Prostate gland (tissue), 2 donors: ENCODE results near the gene LRRC36. TPM values are rescaled to one million over a fixed set of nuclear protein-coding genes. Genes with fewer than 3 reads are reported as not detected.
"Not testable (repeated sequence)": the region's sequence is repeated elsewhere in the genome, so short reads cannot be mapped to it uniquely, and the experiment has no call there.

Experiments used
- DNase-seq: peaks from one replicate; pipeline ENCODE4 v3.0.0-alpha.2; 2019; ENCODE audit warnings: low spot score
- H3K27ac ChIP-seq, 2 donors: fragments of 200-600 bp; sonication (generic); 2 replicates each; pipeline ENCODE4 v1.5.1; 2017 to 2019
- H3K27me3 ChIP-seq: fragments of 200-600 bp; sonication (generic); replicated peaks from 2 replicates; pipeline ENCODE4 v1.5.1; 2019; ENCODE audit not compliant: insufficient read depth
- H3K36me3 ChIP-seq, 2 donors: fragments of 200-600 bp; sonication (generic); 1 replicate in 1 of 2; 2 replicates in 1 of 2; pipeline versions ENCODE4 v1.5.1 to v1.8.1; 2017 to 2019
- H3K4me1 ChIP-seq: fragments of 200-600 bp; sonication (generic); replicated peaks from 2 replicates; pipeline ENCODE4 v1.5.1; 2019
- H3K4me3 ChIP-seq, 2 donors: fragments of 200-600 bp; sonication (generic); 2 replicates each; pipeline ENCODE4 v1.5.1; 2017 to 2019
- H3K9me3 ChIP-seq: fragments of 200-600 bp; sonication (generic); 2 replicates; pipeline ENCODE4 v1.5.1; 2017
- POLR2A ChIP-seq: fragments of 450-650 bp; IDR thresholded peaks from one replicate; pipeline ENCODE4 v1.6.1; 2016; ENCODE audit warnings: antibody characterized with exemption, mild to moderate bottlenecking
- POLR2AphosphoS5 ChIP-seq: sonication (generic); formaldehyde crosslinking; IDR thresholded peaks from one replicate; pipeline ENCODE4 v1.6.1; 2017; ENCODE audit warnings: antibody characterized with exemption
- WGBS: methylation state at CpG from one replicate; pipeline ENCODE4 v1.1.5; 2018; 5-methylcytosine and 5-hydroxymethylcytosine counted together
- intact Hi-C: fragments of 100-400 bp; cut with DNase I; formaldehyde crosslinking; loops from one replicate; pipeline ENCODE4 v1.14.2; 2022
- total RNA-seq, 2 donors: library from RNA; depleted of rRNA; stranded (reverse); fragments of >200 nt; gene quantifications; one replicate each; pipeline ENCODE4 v1.1.0, GENCODE V29; 2016
- TF ChIP-seq, protein P1 (sequence below), 4 experiments: fragments of 200-600 bp in 2 of 4; fragments of 450-650 bp in 2 of 4; sonication (generic) in 2 of 4; IDR thresholded peaks; 1 replicate in 3 of 4; 2 replicates in 1 of 4; pipeline ENCODE4 v1.5.1; 2016 to 2019; ENCODE audit warnings: antibody characterized with exemption in 4 of 4, mild to moderate bottlenecking in 2 of 4, moderate library complexity in 2 of 4

LRRC36 gene
- total RNA-seq, 2 donors from 2014 or later = 4.6 TPM; not detected in 1

- Histone ChIP-seq H3K4me3 (no peak overlapping the region), H3K4me1 (no peaks in the 10 kb centered on the region), H3K9me3 (no peaks in the 10 kb centered on the region), H3K27ac (no peak overlapping the region), H3K36me3 (no peaks in the 10 kb centered on the region), H3K27me3 (no peaks in the 10 kb centered on the region)
- intact Hi-C loops = no loop called here
- TF ChIP-seq, protein P1, sequence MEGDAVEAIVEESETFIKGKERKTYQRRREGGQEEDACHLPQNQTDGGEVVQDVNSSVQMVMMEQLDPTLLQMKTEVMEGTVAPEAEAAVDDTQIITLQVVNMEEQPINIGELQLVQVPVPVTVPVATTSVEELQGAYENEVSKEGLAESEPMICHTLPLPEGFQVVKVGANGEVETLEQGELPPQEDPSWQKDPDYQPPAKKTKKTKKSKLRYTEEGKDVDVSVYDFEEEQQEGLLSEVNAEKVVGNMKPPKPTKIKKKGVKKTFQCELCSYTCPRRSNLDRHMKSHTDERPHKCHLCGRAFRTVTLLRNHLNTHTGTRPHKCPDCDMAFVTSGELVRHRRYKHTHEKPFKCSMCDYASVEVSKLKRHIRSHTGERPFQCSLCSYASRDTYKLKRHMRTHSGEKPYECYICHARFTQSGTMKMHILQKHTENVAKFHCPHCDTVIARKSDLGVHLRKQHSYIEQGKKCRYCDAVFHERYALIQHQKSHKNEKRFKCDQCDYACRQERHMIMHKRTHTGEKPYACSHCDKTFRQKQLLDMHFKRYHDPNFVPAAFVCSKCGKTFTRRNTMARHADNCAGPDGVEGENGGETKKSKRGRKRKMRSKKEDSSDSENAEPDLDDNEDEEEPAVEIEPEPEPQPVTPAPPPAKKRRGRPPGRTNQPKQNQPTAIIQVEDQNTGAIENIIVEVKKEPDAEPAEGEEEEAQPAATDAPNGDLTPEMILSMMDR (IDR thresholded peaks at IDR 0.05) = no peak
- TF ChIP-seq POLR2A (no peak), POLR2AphosphoS5 (no peak)
- DNase-seq = no peak
- 94% methylated on average over 4 of the region's 4 CpGs for WGBS
Observed at GRCh38 chr16:67370661-67371060, 44.0 kb downstream of the LRRC36 start.

- Histone ChIP-seq H3K36me3 (no peaks in the 10 kb centered on the region), H3K27ac (no peak overlapping the region), H3K9me3 (no peaks in the 10 kb centered on the region), H3K27me3 (no peaks in the 10 kb centered on the region), H3K4me3 (no peak overlapping the region), H3K4me1 (no peaks in the 10 kb centered on the region)
- no peak for DNase-seq
- TF ChIP-seq POLR2A = no peak
- TF ChIP-seq, protein P1 (IDR thresholded peaks at IDR 0.05) = peak in 2 of 4 experiments; percentile 36 to 53
- TF ChIP-seq POLR2AphosphoS5 = no peak
- intact Hi-C loops = no loop called here
Observed at GRCh38 chr16:67372664-67373063, 46.0 kb downstream of the LRRC36 start.

- H3K27me3 ChIP-seq, H3K9me3 ChIP-seq, H3K36me3 ChIP-seq, H3K4me1 ChIP-seq, H3K27ac ChIP-seq, H3K4me3 ChIP-seq, DNase-seq, intact Hi-C loops: not testable (repeated sequence)
- WGBS = 91% methylated on average over 11 of the region's 11 CpGs
Observed at GRCh38 chr16:67376012-67376411, 49.4 kb downstream of the LRRC36 start.

DNA sequence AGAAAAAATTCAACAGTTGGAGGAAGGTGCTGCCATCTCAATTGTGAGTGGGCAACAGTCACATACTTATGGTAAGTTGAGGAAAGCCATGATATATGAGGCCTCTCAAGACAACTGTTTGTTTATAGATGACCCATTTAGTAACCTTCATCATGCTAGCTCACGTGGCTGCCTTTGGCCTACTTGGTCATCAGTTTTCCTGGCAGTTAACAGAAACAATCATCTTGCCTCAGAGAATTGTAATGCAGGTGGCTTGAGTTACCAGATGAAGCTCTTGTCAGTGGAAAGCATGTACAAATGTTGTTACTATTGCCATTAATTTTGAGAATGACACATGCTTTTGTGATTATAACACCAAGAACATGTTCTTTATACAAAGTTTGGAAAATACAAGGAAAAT is 52.0 kb downstream of the LRRC36 start:
- TF ChIP-seq POLR2AphosphoS5 (no peak), POLR2A (no peak)
- TF ChIP-seq, protein P1 (IDR thresholded peaks at IDR 0.05) = no peak
- no peaks in the 10 kb centered on the region for H3K9me3 ChIP-seq
- 83% methylated on average over 1 of the region's 1 CpG for WGBS

DNA sequence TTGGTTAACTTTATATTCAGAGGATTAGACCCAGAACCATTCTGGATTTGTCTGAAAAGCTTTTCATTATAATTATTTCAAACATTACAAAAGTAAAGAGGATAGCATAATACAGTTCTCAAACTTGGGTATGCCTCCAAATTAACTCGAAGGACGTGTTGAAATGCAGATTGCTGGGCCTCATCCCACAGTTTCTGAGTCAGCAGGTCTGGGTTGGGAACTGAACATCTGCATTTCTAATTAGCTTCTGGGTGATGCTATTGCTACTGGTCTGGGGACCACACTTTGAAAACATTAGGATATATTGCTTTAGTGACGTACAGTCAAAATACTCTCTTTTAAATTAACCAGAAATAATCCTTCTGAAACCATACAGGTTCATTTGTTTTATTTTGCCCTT is 56.7 kb downstream of the LRRC36 start:
- Histone ChIP-seq H3K4me3 (no peak overlapping the region), H3K27me3 (no peaks in the 10 kb centered on the region), H3K4me1 (no peaks in the 10 kb centered on the region), H3K36me3 (no peaks in the 10 kb centered on the region), H3K9me3 (no peaks in the 10 kb centered on the region), H3K27ac (no peak overlapping the region)
- no peak for TF ChIP-seq POLR2A
- no peak for TF ChIP-seq POLR2AphosphoS5
- TF ChIP-seq, protein P1 (IDR thresholded peaks at IDR 0.05) = no peak
- DNase-seq = no peak
- intact Hi-C loops = no loop called here
- 98% methylated on average over 3 of the region's 3 CpGs for WGBS

More for the DNA sequence above, 52.0 kb downstream of the LRRC36 start:
- H3K27ac ChIP-seq = no peak overlapping the region
- DNase-seq = no peak
- intact Hi-C loops = no loop called here
- H3K36me3 ChIP-seq = no peaks in the 10 kb centered on the region
- no peaks in the 10 kb centered on the region for H3K4me1 ChIP-seq
- H3K4me3 ChIP-seq = no peak overlapping the region
- no peaks in the 10 kb centered on the region for H3K27me3 ChIP-seq
